HG03060 (cell line): ENCODE results near the gene BACH2.
A peak's percentile ranks its signal among the peaks of the same experiment; 100 is the strongest.
"Not testable (repeated sequence)": the region's sequence is repeated elsewhere in the genome, so short reads cannot be mapped to it uniquely, and the experiment has no call there.

Source experiments
- ATAC-seq: cut with Tn5 transposase; IDR thresholded peaks from one replicate; pipeline ENCODE4 v1.9.1; 2021; ENCODE audit warnings: low read depth, moderate number of reproducible peaks; ENCODE audit not compliant: unreplicated experiment

Gene BACH2

GRCh38 chr6:90135667-90136066 is 161.0 kb downstream of the BACH2 start:
- no peak for ATAC-seq

GRCh38 chr6:90133664-90134063 is 163.0 kb downstream of the BACH2 start:
- not testable (repeated sequence) for ATAC-seq

- ATAC-seq: no peak
Observed at GRCh38 chr6:90131614-90132423, 164.8 kb downstream of the BACH2 start.

GRCh38 chr6:90131125-90131524 is 165.5 kb downstream of the BACH2 start:
- ATAC-seq: no peak

- ATAC-seq: not testable (repeated sequence)
Observed at GRCh38 chr6:90128687-90129086, 168.0 kb downstream of the BACH2 start.

GRCh38 chr6:90127595-90127994 is 169.0 kb downstream of the BACH2 start:
- no peak for ATAC-seq

GRCh38 chr6:90126839-90127238 is 169.8 kb downstream of the BACH2 start:
- no peak for ATAC-seq

GRCh38 chr6:90126181-90126580 is 170.5 kb downstream of the BACH2 start:
- no peak for ATAC-seq

GRCh38 chr6:90124874-90125510 is 171.7 kb downstream of the BACH2 start:
- ATAC-seq: no peak

GRCh38 chr6:90123831-90124230 is 172.8 kb downstream of the BACH2 start:
- no peak for ATAC-seq

- no peak for ATAC-seq
Observed at GRCh38 chr6:90121982-90122381, 174.7 kb downstream of the BACH2 start.

GRCh38 chr6:90120327-90120726 is 176.3 kb downstream of the BACH2 start:
- ATAC-seq: no peak

GRCh38 chr6:90119618-90120017 is 177.0 kb downstream of the BACH2 start:
- ATAC-seq: no peak

- no peak for ATAC-seq
Observed at GRCh38 chr6:90118581-90118980, 178.1 kb downstream of the BACH2 start.

GRCh38 chr6:90118069-90118468 is 178.6 kb downstream of the BACH2 start:
- no peak for ATAC-seq

- not testable (repeated sequence) for ATAC-seq
Observed at GRCh38 chr6:90116126-90116525, 180.5 kb downstream of the BACH2 start.

- ATAC-seq: no peak
Observed at GRCh38 chr6:90113389-90113788, 183.3 kb downstream of the BACH2 start.

GRCh38 chr6:90111387-90111786 is 185.3 kb downstream of the BACH2 start:
- ATAC-seq: no peak

GRCh38 chr6:90110971-90111370 is 185.7 kb downstream of the BACH2 start:
- no peak for ATAC-seq

- ATAC-seq: no peak
Observed at GRCh38 chr6:90109141-90109540, 187.5 kb downstream of the BACH2 start.

GRCh38 chr6:90107771-90108282 is 188.8 kb downstream of the BACH2 start:
- ATAC-seq: peak; percentile 93

- ATAC-seq: no peak
Observed at GRCh38 chr6:90107371-90107770, 189.3 kb downstream of the BACH2 start.
